HepG2 (cell line): Measurements from ENCODE around the gene ADI1. TPM values are rescaled to one million over a fixed set of nuclear protein-coding genes. Genes with fewer than 3 reads are reported as not detected.

Experiments
- FOXC1 ChIP-seq: sonication (generic); formaldehyde crosslinking; IDR thresholded peaks from 2 replicates; pipeline ENCODE4 v1.8.0; 2022; ENCODE audit warnings: mild to moderate bottlenecking, missing genetic modification reagents, borderline replicate concordance
- HNRNPL ChIP-seq: fragments of 200-400 bp; formaldehyde crosslinking; IDR thresholded peaks from 2 replicates; pipeline ENCODE4 v1.6.1; 2017; ENCODE audit warnings: mild to moderate bottlenecking, low read depth, low read length
- HOXA9 ChIP-seq: sonication (generic); formaldehyde crosslinking; IDR thresholded peaks from 2 replicates; pipeline ENCODE4 v1.8.1; 2022; ENCODE audit warnings: missing genetic modification reagents, mild to moderate bottlenecking, moderate library complexity, borderline replicate concordance
- KLF9 ChIP-seq: IDR thresholded peaks from 2 replicates; pipeline ENCODE4 v1.6.1; 2016; ENCODE audit warnings: low read depth
- MAF1 ChIP-seq: sonication (generic); formaldehyde crosslinking; IDR thresholded peaks from 2 replicates; pipeline ENCODE4 v1.5.0; 2020; ENCODE audit warnings: missing genetic modification reagents, borderline replicate concordance
- MEF2D ChIP-seq: sonication (generic); formaldehyde crosslinking; IDR thresholded peaks from 2 replicates; pipeline ENCODE4 v1.5.1; 2020; ENCODE audit warnings: mild to moderate bottlenecking, missing genetic modification reagents
- ONECUT2 ChIP-seq: sonication (generic); formaldehyde crosslinking; IDR thresholded peaks from 2 replicates; pipeline ENCODE4 v1.4.0; 2020; ENCODE audit warnings: missing genetic modification reagents
- RAD21 ChIP-seq: fragments of 450-650 bp; formaldehyde crosslinking; IDR thresholded peaks from 2 replicates; pipeline ENCODE4 v1.5.0; 2020; ENCODE audit warnings: mild to moderate bottlenecking
- RBM22 ChIP-seq: fragments of 200-400 bp; formaldehyde crosslinking; optimal IDR thresholded peaks from 2 replicates; pipeline ENCODE3; 2017; ENCODE audit warnings: mild to moderate bottlenecking, low read length, moderate library complexity
- YEATS4 ChIP-seq: sonication (generic); formaldehyde crosslinking; IDR thresholded peaks from 2 replicates; pipeline ENCODE4 v1.4.0; 2020; ENCODE audit warnings: missing genetic modification reagents, borderline replicate concordance
- ZFX ChIP-seq: sonication (generic); formaldehyde crosslinking; IDR thresholded peaks from 2 replicates; pipeline ENCODE4 v1.4.0; 2020; ENCODE audit warnings: mild to moderate bottlenecking, low read depth, missing genetic modification reagents, moderate library complexity
- ZMYM3 ChIP-seq: sonication (generic); formaldehyde crosslinking; IDR thresholded peaks from 2 replicates; pipeline ENCODE4 v1.5.1; 2020; ENCODE audit warnings: mild to moderate bottlenecking, missing genetic modification reagents
- ZNF468 ChIP-seq: sonication (generic); formaldehyde crosslinking; IDR thresholded peaks from 2 replicates; pipeline ENCODE4 v1.8.0; 2022; ENCODE audit warnings: mild to moderate bottlenecking, moderate library complexity, missing genetic modification reagents
- ZNF563 ChIP-seq: sonication (generic); formaldehyde crosslinking; IDR thresholded peaks from 2 replicates; pipeline ENCODE4 v1.8.0; 2022; ENCODE audit warnings: mild to moderate bottlenecking, moderate library complexity, missing genetic modification reagents
- ZNF768 ChIP-seq: sonication (generic); formaldehyde crosslinking; IDR thresholded peaks from 2 replicates; pipeline ENCODE4 v1.4.0; 2020; ENCODE audit warnings: missing genetic modification reagents
- ZNF788 ChIP-seq: sonication (generic); formaldehyde crosslinking; IDR thresholded peaks from 2 replicates; pipeline ENCODE4 v1.5.0; 2020; ENCODE audit warnings: mild to moderate bottlenecking, missing genetic modification reagents, borderline replicate concordance
- polyA plus RNA-seq, 8 experiments: library from polyadenylated mRNA; depleted of rRNA in 3 of 8; stranded (reverse) in 7 of 8; unstranded in 1 of 8; fragments of >200 nt; fragmentation: Illumina TruSeq in 4 of 8; extraction: Trizol in 4 of 8; gene quantifications; 2 replicates each; pipeline versions ENCODE4 v1.2.1 to v1.2.3, GENCODE V29; 2011 to 2016; ENCODE audit warnings: low read depth in 4 of 8, missing spikeins in 1 of 8, mixed read lengths in 1 of 8; ENCODE audit not compliant: insufficient read depth in 1 of 8
- total RNA-seq, 5 experiments: library from RNA; depleted of rRNA; stranded (reverse); fragments of >200 nt; fragmentation: Illumina TruSeq; extraction: Trizol; gene quantifications; 2 replicates each; pipeline ENCODE4 v1.2.3, GENCODE V29; 2016; ENCODE audit warnings: low read depth in 1 of 5
- TF ChIP-seq, protein P1 (sequence below): sonication (generic); formaldehyde crosslinking; IDR thresholded peaks from 2 replicates; pipeline ENCODE4 v1.5.0; 2020; ENCODE audit warnings: mild to moderate bottlenecking, missing genetic modification reagents, borderline replicate concordance
- TF ChIP-seq, protein P2 (sequence below): sonication (generic); formaldehyde crosslinking; IDR thresholded peaks from 2 replicates; pipeline ENCODE4 v1.4.0; 2020; ENCODE audit warnings: missing genetic modification reagents, borderline replicate concordance
- TF ChIP-seq, protein P3 (sequence below): sonication (generic); formaldehyde crosslinking; IDR thresholded peaks from 2 replicates; pipeline ENCODE4 v1.4.0; 2020; ENCODE audit warnings: missing genetic modification reagents, low read depth, mild to moderate bottlenecking, borderline replicate concordance
- TF ChIP-seq, protein P4 (sequence below): sonication (generic); formaldehyde crosslinking; IDR thresholded peaks from 2 replicates; pipeline ENCODE4 v1.5.0; 2020; ENCODE audit warnings: missing genetic modification reagents, mild to moderate bottlenecking, borderline replicate concordance
- TF ChIP-seq, protein P5 (sequence below): sonication (generic); formaldehyde crosslinking; IDR thresholded peaks from 2 replicates; pipeline ENCODE4 v1.4.0; 2020; ENCODE audit warnings: missing genetic modification reagents

Gene ADI1
- total and polyA plus RNA-seq, 2 of the 13 experiments (the other 11 are each of a cell fraction or from before 2014, with no cell fraction given), result 28.7 to 123 TPM

DNA sequence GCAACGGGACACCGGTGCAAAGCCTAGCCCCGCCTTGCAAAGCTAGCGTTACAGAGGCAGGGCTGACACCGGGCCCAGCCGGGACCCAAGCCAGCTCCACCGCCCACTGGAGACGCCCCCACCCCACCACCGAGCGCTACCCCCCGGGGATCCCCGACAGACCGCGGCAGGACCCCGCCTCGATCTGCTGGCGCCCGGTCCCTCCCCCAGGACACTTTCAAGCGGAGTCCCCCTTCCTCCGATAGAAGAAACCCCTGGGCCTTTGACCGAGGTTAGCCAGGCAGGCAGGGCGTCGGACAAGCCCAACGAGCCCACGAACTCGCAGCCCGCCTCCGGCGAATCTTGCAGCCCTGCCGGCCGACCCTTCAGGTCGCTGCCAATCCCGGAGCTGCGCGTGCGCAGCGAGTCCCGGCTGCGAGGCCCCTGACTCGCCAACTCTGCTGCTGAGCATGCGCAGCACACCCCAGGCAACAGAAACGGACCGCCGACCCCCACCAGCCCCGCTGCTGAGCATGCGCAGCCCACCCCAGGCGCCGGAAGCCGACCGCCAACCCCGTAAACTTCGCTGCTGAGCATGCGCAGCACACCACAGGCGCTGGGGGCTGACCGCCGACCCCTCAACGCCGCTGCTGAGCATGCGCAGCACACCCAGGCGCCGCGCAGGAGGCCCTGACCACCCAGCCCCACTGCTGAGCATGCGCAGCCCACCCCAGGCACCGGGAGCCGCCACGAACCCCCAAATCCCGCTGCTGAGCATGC lies 656 bp downstream of the ADI1 start (continued):
- TF ChIP-seq, protein P1, sequence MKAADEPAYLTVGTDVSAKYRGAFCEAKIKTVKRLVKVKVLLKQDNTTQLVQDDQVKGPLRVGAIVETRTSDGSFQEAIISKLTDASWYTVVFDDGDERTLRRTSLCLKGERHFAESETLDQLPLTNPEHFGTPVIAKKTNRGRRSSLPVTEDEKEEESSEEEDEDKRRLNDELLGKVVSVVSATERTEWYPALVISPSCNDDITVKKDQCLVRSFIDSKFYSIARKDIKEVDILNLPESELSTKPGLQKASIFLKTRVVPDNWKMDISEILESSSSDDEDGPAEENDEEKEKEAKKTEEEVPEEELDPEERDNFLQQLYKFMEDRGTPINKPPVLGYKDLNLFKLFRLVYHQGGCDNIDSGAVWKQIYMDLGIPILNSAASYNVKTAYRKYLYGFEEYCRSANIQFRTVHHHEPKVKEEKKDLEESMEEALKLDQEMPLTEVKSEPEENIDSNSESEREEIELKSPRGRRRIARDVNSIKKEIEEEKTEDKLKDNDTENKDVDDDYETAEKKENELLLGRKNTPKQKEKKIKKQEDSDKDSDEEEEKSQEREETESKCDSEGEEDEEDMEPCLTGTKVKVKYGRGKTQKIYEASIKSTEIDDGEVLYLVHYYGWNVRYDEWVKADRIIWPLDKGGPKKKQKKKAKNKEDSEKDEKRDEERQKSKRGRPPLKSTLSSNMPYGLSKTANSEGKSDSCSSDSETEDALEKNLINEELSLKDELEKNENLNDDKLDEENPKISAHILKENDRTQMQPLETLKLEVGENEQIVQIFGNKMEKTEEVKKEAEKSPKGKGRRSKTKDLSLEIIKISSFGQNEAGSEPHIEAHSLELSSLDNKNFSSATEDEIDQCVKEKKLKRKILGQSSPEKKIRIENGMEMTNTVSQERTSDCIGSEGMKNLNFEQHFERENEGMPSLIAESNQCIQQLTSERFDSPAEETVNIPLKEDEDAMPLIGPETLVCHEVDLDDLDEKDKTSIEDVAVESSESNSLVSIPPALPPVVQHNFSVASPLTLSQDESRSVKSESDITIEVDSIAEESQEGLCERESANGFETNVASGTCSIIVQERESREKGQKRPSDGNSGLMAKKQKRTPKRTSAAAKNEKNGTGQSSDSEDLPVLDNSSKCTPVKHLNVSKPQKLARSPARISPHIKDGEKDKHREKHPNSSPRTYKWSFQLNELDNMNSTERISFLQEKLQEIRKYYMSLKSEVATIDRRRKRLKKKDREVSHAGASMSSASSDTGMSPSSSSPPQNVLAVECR (CRISPR knock-in tag), result peak; percentile 68
- TF ChIP-seq FOXC1 (no peak), RAD21 (peak; percentile 40), RBM22 (no peak), ZNF788 (no peak), ZNF468 (no peak), MEF2D (CRISPR knock-in tag) (peak; percentile 82), HOXA9 (no peak; the same call in 1 of the 2 replicates), ZFX (CRISPR knock-in tag) (peak; percentile 45; the same call in 1 of the 2 replicates), MAF1 (CRISPR knock-in tag) (no peak), YEATS4 (CRISPR knock-in tag) (peak; percentile 34; the same call in 1 of the 2 replicates), ZNF563 (CRISPR knock-in tag) (no peak), ONECUT2 (CRISPR knock-in tag) (no peak), ZMYM3 (CRISPR knock-in tag) (peak; percentile 55), KLF9 (CRISPR knock-in tag) (no peak), ZNF768 (CRISPR knock-in tag) (no peak), HNRNPL (no peak)
- TF ChIP-seq, protein P2, sequence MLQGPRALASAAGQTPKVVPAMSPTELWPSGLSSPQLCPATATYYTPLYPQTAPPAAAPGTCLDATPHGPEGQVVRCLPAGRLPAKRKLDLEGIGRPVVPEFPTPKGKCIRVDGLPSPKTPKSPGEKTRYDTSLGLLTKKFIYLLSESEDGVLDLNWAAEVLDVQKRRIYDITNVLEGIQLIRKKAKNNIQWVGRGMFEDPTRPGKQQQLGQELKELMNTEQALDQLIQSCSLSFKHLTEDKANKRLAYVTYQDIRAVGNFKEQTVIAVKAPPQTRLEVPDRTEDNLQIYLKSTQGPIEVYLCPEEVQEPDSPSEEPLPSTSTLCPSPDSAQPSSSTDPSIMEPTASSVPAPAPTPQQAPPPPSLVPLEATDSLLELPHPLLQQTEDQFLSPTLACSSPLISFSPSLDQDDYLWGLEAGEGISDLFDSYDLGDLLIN (CRISPR knock-in tag), result no peak
- TF ChIP-seq, protein P3, sequence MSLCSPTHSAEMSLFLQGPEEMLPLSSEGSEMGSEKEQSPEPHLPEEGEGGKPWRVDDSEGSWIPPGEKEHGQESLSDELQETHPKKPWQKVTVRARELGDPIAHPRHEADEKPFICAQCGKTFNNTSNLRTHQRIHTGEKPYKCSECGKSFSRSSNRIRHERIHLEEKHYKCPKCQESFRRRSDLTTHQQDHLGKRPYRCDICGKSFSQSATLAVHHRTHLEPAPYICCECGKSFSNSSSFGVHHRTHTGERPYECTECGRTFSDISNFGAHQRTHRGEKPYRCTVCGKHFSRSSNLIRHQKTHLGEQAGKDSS, result no peak
- TF ChIP-seq, protein P4, sequence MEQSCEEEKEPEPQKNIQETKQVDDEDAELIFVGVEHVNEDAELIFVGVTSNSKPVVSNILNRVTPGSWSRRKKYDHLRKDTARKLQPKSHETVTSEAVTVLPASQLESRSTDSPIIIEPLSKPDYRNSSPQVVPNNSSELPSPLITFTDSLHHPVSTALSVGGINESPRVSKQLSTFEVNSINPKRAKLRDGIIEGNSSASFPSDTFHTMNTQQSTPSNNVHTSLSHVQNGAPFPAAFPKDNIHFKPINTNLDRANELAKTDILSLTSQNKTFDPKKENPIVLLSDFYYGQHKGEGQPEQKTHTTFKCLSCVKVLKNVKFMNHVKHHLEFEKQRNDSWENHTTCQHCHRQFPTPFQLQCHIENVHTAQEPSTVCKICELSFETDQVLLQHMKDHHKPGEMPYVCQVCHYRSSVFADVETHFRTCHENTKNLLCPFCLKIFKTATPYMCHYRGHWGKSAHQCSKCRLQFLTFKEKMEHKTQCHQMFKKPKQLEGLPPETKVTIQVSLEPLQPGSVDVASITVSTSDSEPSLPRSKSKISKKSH (CRISPR knock-in tag), result no peak; the same call in 1 of the 2 replicates
- TF ChIP-seq, protein P5, sequence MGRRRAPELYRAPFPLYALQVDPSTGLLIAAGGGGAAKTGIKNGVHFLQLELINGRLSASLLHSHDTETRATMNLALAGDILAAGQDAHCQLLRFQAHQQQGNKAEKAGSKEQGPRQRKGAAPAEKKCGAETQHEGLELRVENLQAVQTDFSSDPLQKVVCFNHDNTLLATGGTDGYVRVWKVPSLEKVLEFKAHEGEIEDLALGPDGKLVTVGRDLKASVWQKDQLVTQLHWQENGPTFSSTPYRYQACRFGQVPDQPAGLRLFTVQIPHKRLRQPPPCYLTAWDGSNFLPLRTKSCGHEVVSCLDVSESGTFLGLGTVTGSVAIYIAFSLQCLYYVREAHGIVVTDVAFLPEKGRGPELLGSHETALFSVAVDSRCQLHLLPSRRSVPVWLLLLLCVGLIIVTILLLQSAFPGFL (CRISPR knock-in tag), result no peak
